ENCODE measurements around the gene VSIG10L.

DNA sequence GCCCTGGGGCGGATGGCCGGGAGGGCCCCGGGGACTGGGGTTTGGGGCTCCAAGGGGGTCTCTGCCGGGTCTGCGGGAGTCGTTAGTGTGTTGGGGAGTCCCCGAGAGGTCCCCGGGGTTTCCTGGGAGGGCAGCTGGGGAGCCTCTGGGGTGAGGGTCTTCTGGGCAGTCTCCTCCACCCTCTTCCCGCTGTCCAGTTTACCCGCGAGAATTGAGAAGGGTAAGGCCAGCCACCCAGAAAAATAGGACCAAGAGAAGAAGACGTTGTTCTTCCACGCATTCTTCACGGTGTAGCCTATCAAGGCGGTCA, 25.3 kb upstream of the VSIG10L start:
- TF ChIP-seq, protein P1, sequence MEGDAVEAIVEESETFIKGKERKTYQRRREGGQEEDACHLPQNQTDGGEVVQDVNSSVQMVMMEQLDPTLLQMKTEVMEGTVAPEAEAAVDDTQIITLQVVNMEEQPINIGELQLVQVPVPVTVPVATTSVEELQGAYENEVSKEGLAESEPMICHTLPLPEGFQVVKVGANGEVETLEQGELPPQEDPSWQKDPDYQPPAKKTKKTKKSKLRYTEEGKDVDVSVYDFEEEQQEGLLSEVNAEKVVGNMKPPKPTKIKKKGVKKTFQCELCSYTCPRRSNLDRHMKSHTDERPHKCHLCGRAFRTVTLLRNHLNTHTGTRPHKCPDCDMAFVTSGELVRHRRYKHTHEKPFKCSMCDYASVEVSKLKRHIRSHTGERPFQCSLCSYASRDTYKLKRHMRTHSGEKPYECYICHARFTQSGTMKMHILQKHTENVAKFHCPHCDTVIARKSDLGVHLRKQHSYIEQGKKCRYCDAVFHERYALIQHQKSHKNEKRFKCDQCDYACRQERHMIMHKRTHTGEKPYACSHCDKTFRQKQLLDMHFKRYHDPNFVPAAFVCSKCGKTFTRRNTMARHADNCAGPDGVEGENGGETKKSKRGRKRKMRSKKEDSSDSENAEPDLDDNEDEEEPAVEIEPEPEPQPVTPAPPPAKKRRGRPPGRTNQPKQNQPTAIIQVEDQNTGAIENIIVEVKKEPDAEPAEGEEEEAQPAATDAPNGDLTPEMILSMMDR (conservative IDR thresholded peaks at IDR 0.05; ENCODE audit: low read depth, low read length) = no peak
- TF ChIP-seq EZH2 (IDR thresholded peaks at IDR 0.05; ENCODE audit: low read length, unreplicated experiment) = no peak
